GM13977 (cell line): ENCODE data around the gene LRRC45.

Source experiments
- DNase-seq: peaks from one replicate; pipeline ENCODE4 v3.0.0; 2012; ENCODE audit warnings: low spot score
- CTCF ChIP-seq: IDR thresholded peaks from 2 replicates; pipeline ENCODE4 v1.5.1; 2012; ENCODE audit warnings: mild to moderate bottlenecking, control low read depth; ENCODE audit not compliant: insufficient read depth; ENCODE audit errors: extremely low read depth, missing control alignments
- in situ Hi-C: fragments of 300-500 bp; cut with MboI; formaldehyde crosslinking; loops from one replicate; pipeline ENCODE4 v1.12.0; 2022; ENCODE audit warnings: low sequenced_read_pairs, low pct_unique_long_range_greater_than_20kb, mixed read lengths, inconsistent platforms; ENCODE audit not compliant: unreplicated experiment

Gene LRRC45

GRCh38 chr17:81987161-81987770 lies 35.8 kb upstream of the LRRC45 start:
- DNase-seq, result no peak
- no peak for TF ChIP-seq CTCF
- in situ Hi-C loops, result no loop called here

- TF ChIP-seq CTCF, result no peak
- DNase-seq, result no peak
- in situ Hi-C loops, result no loop called here
Measured at GRCh38 chr17:81990836-81991683, 32.0 kb upstream of the LRRC45 start.

GRCh38 chr17:81991684-81992305 lies 31.3 kb upstream of the LRRC45 start:
- in situ Hi-C loops, result no loop called here
- no peak for DNase-seq
- no peak for TF ChIP-seq CTCF

GRCh38 chr17:81992306-81993102 lies 30.6 kb upstream of the LRRC45 start:
- in situ Hi-C loops, result no loop called here
- DNase-seq, result no peak
- TF ChIP-seq CTCF, result no peak

GRCh38 chr17:81993729-81994592 lies 29.1 kb upstream of the LRRC45 start:
- in situ Hi-C loops, result no loop called here
- no peak for TF ChIP-seq CTCF

More at GRCh38 chr17:81993729-81994592, 29.1 kb upstream of the LRRC45 start:
- no peak for DNase-seq
